ENCODE data around the gene CHRM2. TPM values are rescaled to one million over a fixed set of nuclear protein-coding genes. Genes with fewer than 3 reads are reported as not detected.

The CHRM2 gene
- total and polyA plus RNA-seq, 2 of the 8 experiments (the other 6 are each of a cell fraction or from before 2014, with no cell fraction given): 0.17 to 0.32 TPM

DNA sequence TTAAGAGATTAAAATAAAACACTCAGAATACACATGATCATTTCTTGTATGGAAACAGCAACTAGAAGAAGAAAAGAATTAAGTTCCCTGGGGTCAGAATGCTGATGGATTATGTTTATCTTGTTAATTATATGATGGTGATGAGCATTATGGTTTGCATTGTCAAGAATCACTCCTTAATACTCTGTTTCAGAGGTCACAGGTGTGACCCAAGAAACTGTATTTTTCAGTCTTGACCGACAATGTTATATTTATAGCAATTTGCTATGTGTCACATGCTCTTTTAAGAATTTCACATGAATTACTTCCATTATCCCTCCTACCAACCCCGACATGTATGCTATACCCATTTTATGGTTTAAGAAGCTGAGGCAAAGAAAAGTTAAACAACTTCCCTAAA, 2.7 kb upstream of the CHRM2 start (continued):
- TF ChIP-seq, protein P1, sequence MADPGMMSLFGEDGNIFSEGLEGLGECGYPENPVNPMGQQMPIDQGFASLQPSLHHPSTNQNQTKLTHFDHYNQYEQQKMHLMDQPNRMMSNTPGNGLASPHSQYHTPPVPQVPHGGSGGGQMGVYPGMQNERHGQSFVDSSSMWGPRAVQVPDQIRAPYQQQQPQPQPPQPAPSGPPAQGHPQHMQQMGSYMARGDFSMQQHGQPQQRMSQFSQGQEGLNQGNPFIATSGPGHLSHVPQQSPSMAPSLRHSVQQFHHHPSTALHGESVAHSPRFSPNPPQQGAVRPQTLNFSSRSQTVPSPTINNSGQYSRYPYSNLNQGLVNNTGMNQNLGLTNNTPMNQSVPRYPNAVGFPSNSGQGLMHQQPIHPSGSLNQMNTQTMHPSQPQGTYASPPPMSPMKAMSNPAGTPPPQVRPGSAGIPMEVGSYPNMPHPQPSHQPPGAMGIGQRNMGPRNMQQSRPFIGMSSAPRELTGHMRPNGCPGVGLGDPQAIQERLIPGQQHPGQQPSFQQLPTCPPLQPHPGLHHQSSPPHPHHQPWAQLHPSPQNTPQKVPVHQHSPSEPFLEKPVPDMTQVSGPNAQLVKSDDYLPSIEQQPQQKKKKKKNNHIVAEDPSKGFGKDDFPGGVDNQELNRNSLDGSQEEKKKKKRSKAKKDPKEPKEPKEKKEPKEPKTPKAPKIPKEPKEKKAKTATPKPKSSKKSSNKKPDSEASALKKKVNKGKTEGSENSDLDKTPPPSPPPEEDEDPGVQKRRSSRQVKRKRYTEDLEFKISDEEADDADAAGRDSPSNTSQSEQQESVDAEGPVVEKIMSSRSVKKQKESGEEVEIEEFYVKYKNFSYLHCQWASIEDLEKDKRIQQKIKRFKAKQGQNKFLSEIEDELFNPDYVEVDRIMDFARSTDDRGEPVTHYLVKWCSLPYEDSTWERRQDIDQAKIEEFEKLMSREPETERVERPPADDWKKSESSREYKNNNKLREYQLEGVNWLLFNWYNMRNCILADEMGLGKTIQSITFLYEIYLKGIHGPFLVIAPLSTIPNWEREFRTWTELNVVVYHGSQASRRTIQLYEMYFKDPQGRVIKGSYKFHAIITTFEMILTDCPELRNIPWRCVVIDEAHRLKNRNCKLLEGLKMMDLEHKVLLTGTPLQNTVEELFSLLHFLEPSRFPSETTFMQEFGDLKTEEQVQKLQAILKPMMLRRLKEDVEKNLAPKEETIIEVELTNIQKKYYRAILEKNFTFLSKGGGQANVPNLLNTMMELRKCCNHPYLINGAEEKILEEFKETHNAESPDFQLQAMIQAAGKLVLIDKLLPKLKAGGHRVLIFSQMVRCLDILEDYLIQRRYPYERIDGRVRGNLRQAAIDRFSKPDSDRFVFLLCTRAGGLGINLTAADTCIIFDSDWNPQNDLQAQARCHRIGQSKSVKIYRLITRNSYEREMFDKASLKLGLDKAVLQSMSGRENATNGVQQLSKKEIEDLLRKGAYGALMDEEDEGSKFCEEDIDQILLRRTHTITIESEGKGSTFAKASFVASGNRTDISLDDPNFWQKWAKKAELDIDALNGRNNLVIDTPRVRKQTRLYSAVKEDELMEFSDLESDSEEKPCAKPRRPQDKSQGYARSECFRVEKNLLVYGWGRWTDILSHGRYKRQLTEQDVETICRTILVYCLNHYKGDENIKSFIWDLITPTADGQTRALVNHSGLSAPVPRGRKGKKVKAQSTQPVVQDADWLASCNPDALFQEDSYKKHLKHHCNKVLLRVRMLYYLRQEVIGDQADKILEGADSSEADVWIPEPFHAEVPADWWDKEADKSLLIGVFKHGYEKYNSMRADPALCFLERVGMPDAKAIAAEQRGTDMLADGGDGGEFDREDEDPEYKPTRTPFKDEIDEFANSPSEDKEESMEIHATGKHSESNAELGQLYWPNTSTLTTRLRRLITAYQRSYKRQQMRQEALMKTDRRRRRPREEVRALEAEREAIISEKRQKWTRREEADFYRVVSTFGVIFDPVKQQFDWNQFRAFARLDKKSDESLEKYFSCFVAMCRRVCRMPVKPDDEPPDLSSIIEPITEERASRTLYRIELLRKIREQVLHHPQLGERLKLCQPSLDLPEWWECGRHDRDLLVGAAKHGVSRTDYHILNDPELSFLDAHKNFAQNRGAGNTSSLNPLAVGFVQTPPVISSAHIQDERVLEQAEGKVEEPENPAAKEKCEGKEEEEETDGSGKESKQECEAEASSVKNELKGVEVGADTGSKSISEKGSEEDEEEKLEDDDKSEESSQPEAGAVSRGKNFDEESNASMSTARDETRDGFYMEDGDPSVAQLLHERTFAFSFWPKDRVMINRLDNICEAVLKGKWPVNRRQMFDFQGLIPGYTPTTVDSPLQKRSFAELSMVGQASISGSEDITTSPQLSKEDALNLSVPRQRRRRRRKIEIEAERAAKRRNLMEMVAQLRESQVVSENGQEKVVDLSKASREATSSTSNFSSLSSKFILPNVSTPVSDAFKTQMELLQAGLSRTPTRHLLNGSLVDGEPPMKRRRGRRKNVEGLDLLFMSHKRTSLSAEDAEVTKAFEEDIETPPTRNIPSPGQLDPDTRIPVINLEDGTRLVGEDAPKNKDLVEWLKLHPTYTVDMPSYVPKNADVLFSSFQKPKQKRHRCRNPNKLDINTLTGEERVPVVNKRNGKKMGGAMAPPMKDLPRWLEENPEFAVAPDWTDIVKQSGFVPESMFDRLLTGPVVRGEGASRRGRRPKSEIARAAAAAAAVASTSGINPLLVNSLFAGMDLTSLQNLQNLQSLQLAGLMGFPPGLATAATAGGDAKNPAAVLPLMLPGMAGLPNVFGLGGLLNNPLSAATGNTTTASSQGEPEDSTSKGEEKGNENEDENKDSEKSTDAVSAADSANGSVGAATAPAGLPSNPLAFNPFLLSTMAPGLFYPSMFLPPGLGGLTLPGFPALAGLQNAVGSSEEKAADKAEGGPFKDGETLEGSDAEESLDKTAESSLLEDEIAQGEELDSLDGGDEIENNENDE (IDR thresholded peaks at IDR 0.05; ENCODE audit: insufficient replicate concordance, low read length): no peak
- TF ChIP-seq ASH2L (IDR thresholded peaks at IDR 0.05; ENCODE audit: low read length): no peak
- no peak for TF ChIP-seq CREB1 (IDR thresholded peaks at IDR 0.05)
- TF ChIP-seq SP4 (IDR thresholded peaks at IDR 0.05; ENCODE audit: low read length): no peak
- no peak for TF ChIP-seq FOSL1 (IDR thresholded peaks at IDR 0.05; ENCODE audit: insufficient read depth, low read depth, low read length)
- no peak for TF ChIP-seq TEAD4 (IDR thresholded peaks at IDR 0.05; ENCODE audit: low read depth, low read length)

Data from H1 (cell line).